Keratinocyte (primary cell): Measurements from ENCODE around the gene TSC1. TPM values are rescaled to one million over a fixed set of nuclear protein-coding genes. Genes with fewer than 3 reads are reported as not detected.

Experiments used
- DNase-seq: peaks from one replicate; pipeline ENCODE4 v3.0.0-alpha.2; 2011; ENCODE audit warnings: low read depth, missing footprints, low spot score
- FAIRE-seq: peaks from 2 replicates; lab custom pipeline; 2011; peaks lifted over from hg19 to GRCh38; lab: Jason Lieb, UNC
- H2AFZ ChIP-seq: 2 replicates; pipeline ENCODE4 v1.6.0; 2012; ENCODE audit warnings: low read length, control low read depth, inconsistent platforms; ENCODE audit not compliant: control insufficient read depth
- H3K27ac ChIP-seq: 2 replicates; pipeline ENCODE4 v1.5.1; 2011; ENCODE audit warnings: low read length; ENCODE audit not compliant: control insufficient read depth, insufficient read depth
- H3K27me3 ChIP-seq: 3 replicates; pipeline ENCODE4 v1.6.0; 2011; ENCODE audit warnings: low read length; ENCODE audit not compliant: control insufficient read depth, insufficient read depth; ENCODE audit errors: extremely low read depth
- H3K36me3 ChIP-seq, 2 experiments: 2 replicates in 1 of 2; 3 replicates in 1 of 2; pipeline ENCODE4 v1.5.1; 2011; ENCODE audit warnings: low read length in 2 of 2, mild to moderate bottlenecking in 1 of 2; ENCODE audit not compliant: control insufficient read depth in 2 of 2, insufficient read depth in 2 of 2; ENCODE audit errors: extremely low read depth in 1 of 2
- H3K4me1 ChIP-seq: 3 replicates; pipeline ENCODE4 v1.5.1; 2011; ENCODE audit warnings: low read length; ENCODE audit not compliant: control insufficient read depth, insufficient read depth; ENCODE audit errors: extremely low read depth
- H3K4me2 ChIP-seq: 3 replicates; pipeline ENCODE4 v1.6.0; 2011; ENCODE audit warnings: low read depth, low read length; ENCODE audit not compliant: control insufficient read depth, insufficient read depth; ENCODE audit errors: extremely low read depth
- H3K4me3 ChIP-seq, 3 experiments: fragments of 200-600 bp in 1 of 3; sonication (generic) in 1 of 3; 2 replicates in 2 of 3; 3 replicates in 1 of 3; pipeline ENCODE4 v1.5.1; 2011 to 2016; ENCODE audit warnings: low read length in 3 of 3, mild to moderate bottlenecking in 3 of 3, control low read depth in 2 of 3, inconsistent platforms in 1 of 3, low read depth in 1 of 3, mixed read lengths in 1 of 3, mixed run types in 1 of 3, moderate library complexity in 1 of 3; ENCODE audit not compliant: control insufficient read depth in 2 of 3, insufficient read depth in 2 of 3; ENCODE audit errors: extremely low read depth in 1 of 3
- H3K79me2 ChIP-seq: 2 replicates; pipeline ENCODE4 v1.6.0; 2012; ENCODE audit warnings: low read length; ENCODE audit not compliant: control insufficient read depth, insufficient read depth
- H3K9ac ChIP-seq: 3 replicates; pipeline ENCODE4 v1.6.0; 2011; ENCODE audit warnings: low read length; ENCODE audit not compliant: control insufficient read depth, insufficient read depth; ENCODE audit errors: extremely low read depth
- H3K9me1 ChIP-seq: 3 replicates; pipeline ENCODE4 v1.6.0; 2011; ENCODE audit warnings: low read length; ENCODE audit not compliant: control insufficient read depth, insufficient read depth; ENCODE audit errors: extremely low read depth
- H3K9me3 ChIP-seq: 2 replicates; pipeline ENCODE4 v1.5.1; 2012; ENCODE audit warnings: low read depth, low read length; ENCODE audit not compliant: control insufficient read depth
- H4K20me1 ChIP-seq: 3 replicates; pipeline ENCODE4 v1.6.0; 2011; ENCODE audit warnings: low read length; ENCODE audit not compliant: control insufficient read depth, insufficient read depth; ENCODE audit errors: extremely low read depth
- CTCF ChIP-seq, 3 experiments: IDR thresholded peaks in 1 of 3; conservative IDR thresholded peaks in 1 of 3; optimal IDR thresholded peaks in 1 of 3; 2 replicates in 2 of 3; 3 replicates in 1 of 3; pipeline versions ENCODE3 to v1.5.1; 2011; ENCODE audit warnings: low read length in 3 of 3, mild to moderate bottlenecking in 3 of 3, moderate library complexity in 2 of 3, control low read depth in 1 of 3, inconsistent platforms in 1 of 3; ENCODE audit not compliant: insufficient read depth in 2 of 3; ENCODE audit errors: extremely low read depth in 1 of 3
- EZH2 ChIP-seq: IDR thresholded peaks from one replicate; pipeline ENCODE4 v1.6.1; 2012; ENCODE audit warnings: inconsistent platforms, mild to moderate bottlenecking, low read length, moderate library complexity
- dilution Hi-C: fragments of 300-500 bp; cut with MboI; formaldehyde crosslinking; loops from one replicate; pipeline ENCODE4 v1.7.0; 2020; ENCODE audit warnings: low sequenced_read_pairs; ENCODE audit not compliant: extremely low pct_ligation_motif_present
- polyA plus RNA-seq, 5 experiments: library from polyadenylated mRNA; depleted of rRNA in 3 of 5; stranded (reverse) in 3 of 5; stranded (forward) in 1 of 5; unstranded in 1 of 5; fragments of >200 nt; gene quantifications; 1 replicate in 1 of 5; 2 replicates in 3 of 5; 3 replicates in 1 of 5; pipeline versions ENCODE4 v1.2.1 to v1.2.3, GENCODE V29; 2011 to 2012; ENCODE audit warnings: missing spikeins in 2 of 5, low read depth in 1 of 5, low replicate concordance in 1 of 5

TSC1 gene
- polyA plus RNA-seq, 1 donor (not counting 4 experiments of a cell fraction or from before 2014, with no cell fraction given) = 26.1 TPM

GRCh38 chr9:132910376-132910775 lies 34.0 kb downstream of the TSC1 start:
- no peak for DNase-seq
- FAIRE-seq = no peak
- Histone ChIP-seq H2AFZ (no peak overlapping the region), H3K4me2 (no peak overlapping the region), H3K9me1 (no peaks in the 10 kb centered on the region), H3K4me1 (no peaks in the 10 kb centered on the region), H3K9me3 (no peaks in the 10 kb centered on the region), H3K36me3 (peaks cover 16 to 17% of the 10 kb centered on the region in 2 experiments), H3K9ac (no peak overlapping the region), H4K20me1 (no peaks in the 10 kb centered on the region), H3K4me3 (no peak overlapping the region), H3K27me3 (no peaks in the 10 kb centered on the region), H3K27ac (no peak overlapping the region), H3K79me2 (no peaks in the 10 kb centered on the region)
- dilution Hi-C loops = no loop called here
- no peak for TF ChIP-seq CTCF (optimal IDR thresholded peaks at IDR 0.05 in 1 of 3, IDR thresholded peaks at IDR 0.05 in 1 of 3, conservative IDR thresholded peaks at IDR 0.05 in 1 of 3; ENCODE audit: extremely low read depth in 1 of 3, insufficient read depth in 2 of 3, low read length in 3 of 3)
- TF ChIP-seq EZH2 = no peak

DNA sequence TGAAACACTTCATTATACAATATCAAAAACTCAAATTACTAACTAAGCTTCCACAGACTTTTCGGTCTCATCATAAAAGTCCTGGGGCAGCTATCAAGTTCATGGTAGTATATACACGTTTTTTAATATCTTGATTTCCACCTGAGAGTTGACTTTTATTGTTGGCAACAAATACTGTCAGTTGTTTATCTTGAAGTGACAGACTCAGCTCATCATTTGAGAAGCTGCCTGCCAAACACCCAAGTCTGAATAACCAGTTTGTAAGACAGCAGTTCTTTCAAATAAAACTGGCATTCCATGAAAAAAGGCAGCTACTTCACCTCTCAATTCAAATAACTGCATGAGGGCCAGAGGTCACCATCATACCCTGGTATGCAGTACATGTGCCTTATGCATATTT lies 35.1 kb downstream of the TSC1 start:
- H3K9me3 ChIP-seq = no peaks in the 10 kb centered on the region
- FAIRE-seq = no peak
- no peak overlapping the region for H2AFZ ChIP-seq
- no peaks in the 10 kb centered on the region for H4K20me1 ChIP-seq
- no peaks in the 10 kb centered on the region for H3K27me3 ChIP-seq
- H3K9ac ChIP-seq = no peak overlapping the region
- dilution Hi-C loops = no loop called here
- H3K79me2 ChIP-seq = no peaks in the 10 kb centered on the region
- no peaks in the 10 kb centered on the region for H3K4me1 ChIP-seq
- peaks cover 16 to 17% of the 10 kb centered on the region in 2 experiments for H3K36me3 ChIP-seq
- no peak overlapping the region for H3K27ac ChIP-seq
- TF ChIP-seq CTCF (optimal IDR thresholded peaks at IDR 0.05 in 1 of 3, IDR thresholded peaks at IDR 0.05 in 1 of 3, conservative IDR thresholded peaks at IDR 0.05 in 1 of 3; ENCODE audit: extremely low read depth in 1 of 3, insufficient read depth in 2 of 3, low read length in 3 of 3) (no peak), EZH2 (no peak)
- H3K4me2 ChIP-seq = no peak overlapping the region
- no peaks in the 10 kb centered on the region for H3K9me1 ChIP-seq
- no peak for DNase-seq
- H3K4me3 ChIP-seq = no peak overlapping the region
